Left ventricle myocardium inferior (tissue), 1 donor: ENCODE results near the gene IL24. TPM values are rescaled to one million over a fixed set of nuclear protein-coding genes. Genes with fewer than 3 reads are reported as not detected.
A peak's percentile ranks its signal among the peaks of the same experiment; 100 is the strongest.

Experiments
- DNase-seq: peaks from one replicate; pipeline ENCODE4 v3.0.0-alpha.2; 2020
- H3K27ac ChIP-seq: fragments of 200-600 bp; replicated peaks from 2 replicates; pipeline ENCODE4 v1.8.0; 2021
- H3K27me3 ChIP-seq: fragments of 200-600 bp; 2 replicates; pipeline ENCODE4 v1.8.0; 2021; ENCODE audit warnings: low read depth
- H3K36me3 ChIP-seq: fragments of 200-600 bp; 2 replicates; pipeline ENCODE4 v1.8.0; 2021
- H3K4me1 ChIP-seq: fragments of 200-600 bp; 2 replicates; pipeline ENCODE4 v1.8.0; 2021
- H3K4me3 ChIP-seq: fragments of 200-600 bp; 2 replicates; pipeline ENCODE4 v1.8.0; 2021; ENCODE audit warnings: mild to moderate bottlenecking, moderate library complexity
- H3K9me3 ChIP-seq: fragments of 200-600 bp; replicated peaks from 2 replicates; pipeline ENCODE4 v1.8.0; 2021
- intact Hi-C: fragments of 100-400 bp; cut with micrococcal nuclease; formaldehyde crosslinking; loops from one replicate; pipeline ENCODE4 v1.11.0; 2022
- total RNA-seq: library from RNA; stranded (reverse); fragmentation: NEBNext Ultra II Directional; extraction: Animal tissue kit (Norgen Biotek cat#: 25700); gene quantifications from one replicate; pipeline ENCODE4 v1.2.1, GENCODE V29; 2021
- TF ChIP-seq, protein P1 (sequence below): fragments of 200-600 bp; IDR thresholded peaks from 2 replicates; pipeline ENCODE4 v1.8.0; 2021; ENCODE audit warnings: antibody characterized with exemption, mild to moderate bottlenecking, borderline replicate concordance
- donor health status: DM: no; HTN: yes; CAD: no; lungs with severe emphysema.

Gene IL24
- total RNA-seq, 1 donor from 2014 or later: not detected

DNA sequence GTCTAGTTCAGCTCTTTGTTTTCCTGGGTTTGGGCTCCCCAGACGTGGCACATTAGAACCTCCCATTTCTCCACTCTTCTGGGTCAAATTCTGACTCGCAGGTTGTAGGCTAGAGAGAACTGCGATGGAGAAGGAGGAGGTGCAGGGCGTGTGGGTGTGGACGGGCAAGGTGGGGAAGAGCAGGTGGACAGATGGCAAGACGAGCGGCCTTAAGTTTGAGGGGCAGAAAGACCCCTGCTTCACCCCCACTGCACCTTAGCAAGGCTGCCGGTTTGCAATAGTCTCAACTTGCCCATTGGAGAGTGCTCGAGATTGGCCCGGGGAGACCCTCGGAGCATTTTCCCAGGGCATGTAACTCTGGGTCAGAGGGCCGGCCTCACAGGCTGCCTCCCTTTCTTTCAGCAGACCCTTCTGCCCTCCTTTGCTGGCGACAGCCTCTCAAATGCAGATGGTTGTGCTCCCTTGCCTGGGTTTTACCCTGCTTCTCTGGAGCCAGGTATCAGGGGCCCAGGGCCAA lies 1.7 kb downstream of the IL24 start:
- H3K36me3 ChIP-seq: no peaks in the 10 kb centered on the region
- H3K4me1 ChIP-seq: peaks cover 10% of the 10 kb centered on the region
- H3K4me3 ChIP-seq: no peak overlapping the region
- TF ChIP-seq, protein P1, sequence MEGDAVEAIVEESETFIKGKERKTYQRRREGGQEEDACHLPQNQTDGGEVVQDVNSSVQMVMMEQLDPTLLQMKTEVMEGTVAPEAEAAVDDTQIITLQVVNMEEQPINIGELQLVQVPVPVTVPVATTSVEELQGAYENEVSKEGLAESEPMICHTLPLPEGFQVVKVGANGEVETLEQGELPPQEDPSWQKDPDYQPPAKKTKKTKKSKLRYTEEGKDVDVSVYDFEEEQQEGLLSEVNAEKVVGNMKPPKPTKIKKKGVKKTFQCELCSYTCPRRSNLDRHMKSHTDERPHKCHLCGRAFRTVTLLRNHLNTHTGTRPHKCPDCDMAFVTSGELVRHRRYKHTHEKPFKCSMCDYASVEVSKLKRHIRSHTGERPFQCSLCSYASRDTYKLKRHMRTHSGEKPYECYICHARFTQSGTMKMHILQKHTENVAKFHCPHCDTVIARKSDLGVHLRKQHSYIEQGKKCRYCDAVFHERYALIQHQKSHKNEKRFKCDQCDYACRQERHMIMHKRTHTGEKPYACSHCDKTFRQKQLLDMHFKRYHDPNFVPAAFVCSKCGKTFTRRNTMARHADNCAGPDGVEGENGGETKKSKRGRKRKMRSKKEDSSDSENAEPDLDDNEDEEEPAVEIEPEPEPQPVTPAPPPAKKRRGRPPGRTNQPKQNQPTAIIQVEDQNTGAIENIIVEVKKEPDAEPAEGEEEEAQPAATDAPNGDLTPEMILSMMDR: no peak
- DNase-seq: no peak
- no peaks in the 10 kb centered on the region for H3K9me3 ChIP-seq
- no peak overlapping the region for H3K27ac ChIP-seq
- intact Hi-C loops: no loop called here
- peaks cover 11% of the 10 kb centered on the region for H3K27me3 ChIP-seq

DNA sequence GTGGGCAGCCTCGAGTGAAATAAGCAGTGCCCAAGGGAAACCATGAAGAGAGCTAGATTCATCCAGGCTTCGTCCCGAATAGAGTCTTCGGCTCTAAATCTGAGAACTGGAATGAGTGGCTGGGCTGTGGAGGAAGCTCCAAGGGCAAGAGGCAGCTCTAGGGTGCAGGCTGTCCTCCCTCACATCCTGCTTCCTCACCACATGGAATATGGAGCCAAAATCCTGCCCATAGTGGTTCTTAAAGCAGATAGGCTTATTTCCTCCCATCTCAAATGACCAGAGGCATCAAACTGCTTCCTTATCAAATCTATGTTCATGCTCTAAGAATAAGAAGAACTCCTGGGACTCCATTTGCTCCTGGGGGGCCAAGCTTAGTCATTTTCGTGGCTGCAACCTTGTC lies 2.5 kb downstream of the IL24 start:
- H3K4me1 ChIP-seq: peaks cover 16% of the 10 kb centered on the region
- no peak overlapping the region for H3K4me3 ChIP-seq
- H3K27ac ChIP-seq: no peak overlapping the region
- intact Hi-C loops: no loop called here
- TF ChIP-seq, protein P1: no peak
- no peak for DNase-seq
- H3K27me3 ChIP-seq: peaks cover 11% of the 10 kb centered on the region
- no peaks in the 10 kb centered on the region for H3K36me3 ChIP-seq
- no peaks in the 10 kb centered on the region for H3K9me3 ChIP-seq

GRCh38 chr1:206900149-206900548 lies 2.9 kb downstream of the IL24 start:
- intact Hi-C loops: no loop called here
- TF ChIP-seq, protein P1: no peak

DNA sequence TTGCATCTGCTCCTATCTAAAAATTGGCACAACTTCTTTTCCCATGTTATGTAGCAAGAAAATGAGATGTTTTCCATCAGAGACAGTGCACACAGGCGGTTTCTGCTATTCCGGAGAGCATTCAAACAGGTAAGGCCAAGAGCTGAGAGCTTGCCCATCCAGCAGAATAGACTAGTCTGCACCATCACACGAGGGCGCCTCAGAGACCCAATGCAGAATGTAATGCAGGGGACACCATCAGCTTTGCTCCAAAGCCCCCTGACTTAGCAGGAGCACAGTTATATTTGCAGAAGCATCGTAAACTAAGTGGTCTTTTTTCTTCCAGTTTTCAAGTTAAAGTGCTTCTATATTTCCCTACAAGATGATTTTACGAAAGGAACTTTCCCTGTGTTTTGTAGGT lies 4.7 kb downstream of the IL24 start:
- Histone ChIP-seq H3K36me3 (no peaks in the 10 kb centered on the region), H3K9me3 (no peaks in the 10 kb centered on the region), H3K27ac (no peak overlapping the region), H3K4me3 (no peak overlapping the region), H3K27me3 (peaks cover 6% of the 10 kb centered on the region), H3K4me1 (peaks cover 18% of the 10 kb centered on the region)
- no peak for DNase-seq
- TF ChIP-seq, protein P1: no peak
- intact Hi-C loops: no loop called here

More at GRCh38 chr1:206900149-206900548, 2.9 kb downstream of the IL24 start:
- Histone ChIP-seq H3K27me3 (peaks cover 11% of the 10 kb centered on the region), H3K4me3 (no peak overlapping the region), H3K27ac (no peak overlapping the region), H3K9me3 (no peaks in the 10 kb centered on the region), H3K4me1 (peaks cover 18% of the 10 kb centered on the region), H3K36me3 (no peaks in the 10 kb centered on the region)
- no peak for DNase-seq

DNA sequence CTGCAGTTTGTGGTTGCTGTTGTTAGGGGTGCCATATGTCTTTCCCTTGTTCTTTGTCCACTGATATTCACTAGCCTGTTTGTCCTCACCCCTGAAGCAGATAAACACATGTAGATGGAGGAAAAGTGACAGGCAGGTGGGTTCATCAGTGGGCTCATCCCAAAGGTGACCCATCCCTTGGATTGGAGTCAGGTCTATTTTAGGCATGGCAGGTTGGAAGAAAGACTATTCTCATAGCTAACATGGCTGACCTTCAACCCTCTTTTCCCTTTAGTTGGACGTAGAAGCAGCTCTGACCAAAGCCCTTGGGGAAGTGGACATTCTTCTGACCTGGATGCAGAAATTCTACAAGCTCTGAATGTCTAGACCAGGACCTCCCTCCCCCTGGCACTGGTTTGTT lies 5.5 kb downstream of the IL24 start:
- H3K36me3 ChIP-seq: no peaks in the 10 kb centered on the region
- no peak for DNase-seq
- H3K4me3 ChIP-seq: no peak overlapping the region
- H3K4me1 ChIP-seq: peaks cover 18% of the 10 kb centered on the region
- H3K27me3 ChIP-seq: peaks cover 8% of the 10 kb centered on the region
- TF ChIP-seq, protein P1: no peak
- intact Hi-C loops: no loop called here
- H3K9me3 ChIP-seq: no peaks in the 10 kb centered on the region
- H3K27ac ChIP-seq: peak overlapping the region; percentile 47
